Thyroid gland (tissue), 4 donors: ENCODE data around the gene OSGEPL1. TPM values are rescaled to one million over a fixed set of nuclear protein-coding genes. Genes with fewer than 3 reads are reported as not detected.
"Not testable (repeated sequence)": the region's sequence is repeated elsewhere in the genome, so short reads cannot be mapped to it uniquely, and the experiment has no call there.

Experiments used
- DNase-seq, 2 donors: peaks; one replicate each; pipeline ENCODE4 v3.0.0-alpha.2; 2019
- H3K27ac ChIP-seq, 3 donors: fragments of 200-600 bp; sonication (generic); 1 replicate in 2 of 3; 2 replicates in 1 of 3; pipeline ENCODE4 v1.5.1; 2016 to 2019; ENCODE audit warnings: mild to moderate bottlenecking in 1 of 3, moderate library complexity in 1 of 3
- H3K27me3 ChIP-seq: fragments of 200-600 bp; sonication (generic); one replicate; pipeline ENCODE4 v1.5.1; 2019
- H3K36me3 ChIP-seq, 2 donors: fragments of 200-600 bp; sonication (generic); one replicate each; pipeline ENCODE4 v1.5.1; 2016 to 2019
- H3K4me1 ChIP-seq, 2 donors: fragments of 200-600 bp; sonication (generic); one replicate each; pipeline ENCODE4 v1.5.1; 2017 to 2019
- H3K4me3 ChIP-seq, 3 donors: fragments of 200-600 bp; sonication (generic); replicated peaks in 1 of 3; 1 replicate in 2 of 3; 2 replicates in 1 of 3; pipeline ENCODE4 v1.5.1; 2016; ENCODE audit warnings: mild to moderate bottlenecking in 1 of 3
- H3K9me3 ChIP-seq: fragments of 200-600 bp; sonication (generic); one replicate; pipeline ENCODE4 v1.5.1; 2017
- CTCF ChIP-seq, 6 experiments: fragments of 200-600 bp in 3 of 6; fragments of 450-650 bp in 3 of 6; sonication (generic) in 3 of 6; IDR thresholded peaks; one replicate each; pipeline ENCODE4 v1.5.1; 2016 to 2019; ENCODE audit warnings: antibody characterized with exemption in 6 of 6, mild to moderate bottlenecking in 2 of 6, inconsistent platforms in 1 of 6, moderate library complexity in 1 of 6
- POLR2A ChIP-seq, 2 donors: fragments of 450-650 bp; IDR thresholded peaks; one replicate each; pipeline ENCODE4 v1.6.1; 2017; ENCODE audit warnings: antibody characterized with exemption in 2 of 2, mild to moderate bottlenecking in 2 of 2, moderate library complexity in 1 of 2
- WGBS, 2 donors: methylation state at CpG; one replicate each; pipeline ENCODE4 v1.1.5; 2017; 5-methylcytosine and 5-hydroxymethylcytosine counted together
- intact Hi-C: fragments of 100-400 bp; cut with DNase I; formaldehyde crosslinking; loops from one replicate; pipeline ENCODE4 v1.15.1; 2023
- total RNA-seq, 4 donors: library from RNA; depleted of rRNA; stranded (reverse); fragments of >200 nt; gene quantifications; one replicate each; pipeline ENCODE4 v1.2.3, GENCODE V29; 2016

Gene OSGEPL1
- total RNA-seq, 4 donors from 2014 or later: 6.9 to 13.7 (median 9.8) TPM

GRCh38 chr2:189770590-189771322, 8.2 kb upstream of the OSGEPL1 start:
- no peak for TF ChIP-seq CTCF (IDR thresholded peaks at IDR 0.05)
- Histone ChIP-seq H3K4me1 (no peaks in the 10 kb centered on the region), H3K27ac (no peak overlapping the region), H3K36me3 (peaks cover 5 to 24% of the 10 kb centered on the region in 2 donors), H3K9me3 (no peaks in the 10 kb centered on the region), H3K27me3 (no peaks in the 10 kb centered on the region), H3K4me3 (no peak overlapping the region)
- 68 to 73% methylated on average over 6 of the region's 6 CpGs for WGBS, 2 donors
- DNase-seq: no peak
- intact Hi-C loops: no loop called here

DNA sequence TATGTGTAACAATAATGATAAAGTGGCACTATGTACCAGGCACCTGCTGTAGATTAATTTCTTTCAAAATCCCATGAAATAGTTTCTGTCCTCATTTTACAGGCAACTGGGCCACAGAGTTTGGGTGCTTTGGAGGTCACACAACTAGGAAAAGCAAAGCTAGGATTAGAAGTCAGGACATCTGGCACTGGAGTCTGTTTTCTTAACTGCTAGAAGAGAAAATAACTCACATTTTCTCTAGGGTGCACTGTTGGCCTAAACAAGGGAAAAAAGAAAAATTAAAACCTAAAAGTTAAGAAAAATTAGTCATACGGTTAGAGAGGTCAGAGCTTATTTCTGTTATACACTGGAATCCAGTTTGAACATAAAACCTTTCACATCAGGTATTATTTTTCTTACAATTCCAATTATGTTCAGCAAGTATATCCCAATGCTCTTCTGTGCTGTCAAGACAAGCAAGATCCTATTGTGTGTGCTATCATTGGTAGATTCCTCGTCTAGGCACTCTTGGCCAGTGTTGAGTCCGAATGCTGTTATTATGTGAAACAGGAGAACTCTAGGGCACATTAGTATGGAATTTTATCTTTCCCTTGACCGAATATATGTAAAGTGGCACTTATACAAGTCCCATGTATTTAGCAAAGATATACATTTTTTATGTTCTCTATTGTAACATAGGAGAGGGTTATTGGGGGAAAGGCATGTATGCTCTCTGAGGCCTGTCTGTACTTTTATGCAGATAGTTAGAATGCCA, 1.5 kb upstream of the OSGEPL1 start:
- TF ChIP-seq POLR2A (IDR thresholded peaks at IDR 0.05) (no peak), CTCF (IDR thresholded peaks at IDR 0.05) (no peak)
- H3K4me3 ChIP-seq: no peak overlapping the region
- intact Hi-C loops: no loop called here
- no peaks in the 10 kb centered on the region for H3K36me3 ChIP-seq
- 76 to 77% methylated on average over 4 of the region's 4 CpGs for WGBS, 2 donors
- H3K4me1 ChIP-seq: peaks cover 3 to 5% of the 10 kb centered on the region in 2 donors
- no peaks in the 10 kb centered on the region for H3K27me3 ChIP-seq
- H3K9me3 ChIP-seq: no peaks in the 10 kb centered on the region
- DNase-seq: no peak
- no peak overlapping the region for H3K27ac ChIP-seq

DNA sequence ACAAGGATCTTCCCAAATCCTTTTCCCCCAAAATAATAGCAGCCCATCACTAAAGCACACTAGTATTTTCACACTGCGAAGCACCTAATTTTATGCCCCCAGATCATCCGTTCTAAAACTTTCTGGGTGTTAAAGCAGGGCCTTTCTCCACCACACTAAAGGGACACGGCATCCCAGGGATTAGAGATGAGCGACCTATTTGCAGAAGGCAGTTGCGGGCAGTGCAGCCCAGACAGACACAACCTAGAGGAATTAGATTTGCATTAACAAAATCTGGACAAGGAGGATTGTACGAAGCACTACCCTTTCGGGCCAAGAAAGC, 402 bp downstream of the OSGEPL1 start:
- intact Hi-C loops: no loop called here
- TF ChIP-seq POLR2A (IDR thresholded peaks at IDR 0.05): no peak
- no peak for DNase-seq
- H3K9me3 ChIP-seq: no peaks in the 10 kb centered on the region
- H3K4me3 ChIP-seq: peak overlapping the region; percentile 52 to 80 (median 69)
- WGBS, 2 donors: 1 to 3% methylated on average over 7 of the region's 7 CpGs
- no peaks in the 10 kb centered on the region for H3K36me3 ChIP-seq
- H3K4me1 ChIP-seq: peaks cover 3 to 5% of the 10 kb centered on the region in 2 donors
- peak overlapping the region; percentile 79 to 88 (median 88) for H3K27ac ChIP-seq
- no peaks in the 10 kb centered on the region for H3K27me3 ChIP-seq

DNA sequence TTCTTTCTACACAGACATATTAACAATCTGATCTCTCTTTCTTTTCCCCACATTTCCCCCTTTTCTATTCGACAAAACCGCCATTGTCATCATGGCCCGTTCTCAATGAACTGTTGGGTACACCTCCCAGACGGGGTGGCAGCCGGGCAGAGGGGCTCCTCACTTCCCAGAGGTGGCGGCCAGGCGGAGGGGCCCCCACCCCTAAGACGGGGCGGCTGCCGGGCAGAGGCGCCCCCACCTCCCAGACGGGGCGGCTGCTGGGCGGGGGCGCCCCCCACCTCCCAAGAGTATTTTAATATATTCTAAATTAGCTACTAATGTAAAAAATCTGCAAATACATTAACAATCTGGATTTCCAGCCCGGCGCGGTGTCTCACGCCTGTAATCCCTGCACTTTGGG, 2.4 kb downstream of the OSGEPL1 start:
- H3K27me3 ChIP-seq, H3K4me3 ChIP-seq, H3K36me3 ChIP-seq, intact Hi-C loops, DNase-seq, H3K27ac ChIP-seq, H3K4me1 ChIP-seq, H3K9me3 ChIP-seq: not testable (repeated sequence)
- 96 to 97% methylated on average over 19 of the region's 19 CpGs for WGBS, 2 donors

DNA sequence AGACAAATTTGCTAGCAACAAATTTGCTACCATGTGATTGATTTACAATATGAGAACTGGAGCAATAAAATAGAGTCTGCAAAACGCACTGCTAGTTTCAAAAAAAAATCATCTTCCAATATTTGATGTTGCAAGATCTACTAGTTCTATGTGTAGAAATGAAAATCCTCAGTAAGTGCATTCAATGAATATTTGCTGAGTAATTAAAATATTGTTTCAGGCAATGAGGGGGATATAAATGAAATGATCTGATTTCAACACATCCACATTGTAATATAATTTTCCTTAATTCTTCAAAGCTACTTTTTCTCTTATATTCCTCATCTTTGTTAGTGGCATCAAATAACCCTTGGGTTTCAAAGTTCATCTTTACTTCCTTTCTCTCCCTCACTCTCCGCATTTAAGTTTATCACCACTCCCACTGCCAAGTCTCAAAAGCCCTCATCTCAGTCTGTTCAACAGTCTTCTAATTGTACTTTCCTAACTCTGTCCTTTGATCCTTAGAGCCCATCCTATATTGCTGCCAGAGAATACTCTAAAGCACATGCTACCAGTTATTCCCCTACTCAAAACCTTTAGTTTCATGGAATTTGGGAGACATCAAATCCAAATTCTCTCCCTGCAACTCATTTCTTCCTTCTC, 6.2 kb downstream of the OSGEPL1 start:
- H3K4me3 ChIP-seq: no peak overlapping the region
- TF ChIP-seq POLR2A (IDR thresholded peaks at IDR 0.05) (no peak), CTCF (IDR thresholded peaks at IDR 0.05) (no peak)
- peaks cover 0 to 3% of the 10 kb centered on the region in 2 donors for H3K36me3 ChIP-seq
- intact Hi-C loops: no loop called here
- no peaks in the 10 kb centered on the region for H3K4me1 ChIP-seq
- WGBS, 2 donors: 84 to 93% methylated on average over 2 of the region's 2 CpGs
- no peaks in the 10 kb centered on the region for H3K9me3 ChIP-seq
- no peak overlapping the region for H3K27ac ChIP-seq
- no peak for DNase-seq
- no peaks in the 10 kb centered on the region for H3K27me3 ChIP-seq
